NT2/D1 (cell line): ENCODE data around the gene TBC1D16.

Experiments
- SUZ12 ChIP-seq: IDR thresholded peaks from 2 replicates; pipeline ENCODE4 v1.6.1; 2011; ENCODE audit not compliant: insufficient read length, insufficient read depth; ENCODE audit errors: extremely low read depth
- YY1 ChIP-seq: IDR thresholded peaks from 2 replicates; pipeline ENCODE4 v1.6.1; 2011; ENCODE audit not compliant: insufficient read length, insufficient read depth
- ZNF274 ChIP-seq: IDR thresholded peaks from 2 replicates; pipeline ENCODE4 v1.6.1; 2011; ENCODE audit warnings: mild to moderate bottlenecking, low read depth, low read length

- TF ChIP-seq SUZ12 (no peak), YY1 (no peak), ZNF274 (no peak)
These were observed 96.6 kb downstream of the TBC1D16 start for GRCh38 chr17:79939094-79939435.
